ENCODE data around the gene TSPYL1.
"Not testable (repeated sequence)": the region's sequence is repeated elsewhere in the genome, so short reads cannot be mapped to it uniquely, and the experiment has no call there.

Gene TSPYL1

GRCh38 chr6:116279232-116280160 lies at the start of gene TSPYL1:
Gene TSPYL1 (minus strand): TSS chr6:116279930. CDS start chr6:116279830, 100 bp downstream.
- DNase-seq (ENCODE audit: low spot score): peak; percentile 96

- no peak for DNase-seq (ENCODE audit: low spot score)
These were observed 49.4 kb upstream of the TSPYL1 start for GRCh38 chr6:116329156-116329555.

GRCh38 chr6:116328528-116328903 lies 48.8 kb upstream of the TSPYL1 start:
- peak; percentile 22 for DNase-seq (ENCODE audit: low spot score)

GRCh38 chr6:116327803-116328527 lies 48.2 kb upstream of the TSPYL1 start:
- DNase-seq (ENCODE audit: low spot score): no peak

GRCh38 chr6:116326996-116327395 lies 47.3 kb upstream of the TSPYL1 start:
- DNase-seq (ENCODE audit: low spot score): no peak

- no peak for DNase-seq (ENCODE audit: low spot score)
These were observed 46.5 kb upstream of the TSPYL1 start for GRCh38 chr6:116326181-116326671.

GRCh38 chr6:116325634-116326132 lies 46.0 kb upstream of the TSPYL1 start:
- DNase-seq (ENCODE audit: low spot score): not testable (repeated sequence)

- DNase-seq (ENCODE audit: low spot score): no peak
These were observed 44.1 kb upstream of the TSPYL1 start for GRCh38 chr6:116323863-116324262.

GRCh38 chr6:116321933-116322332 lies 42.2 kb upstream of the TSPYL1 start:
- DNase-seq (ENCODE audit: low spot score): not testable (repeated sequence)

- no peak for DNase-seq (ENCODE audit: low spot score)
These were observed 37.2 kb upstream of the TSPYL1 start for GRCh38 chr6:116316772-116317467.

GRCh38 chr6:116314878-116315277 lies 35.1 kb upstream of the TSPYL1 start:
- DNase-seq (ENCODE audit: low spot score): no peak

- no peak for DNase-seq (ENCODE audit: low spot score)
These were observed 34.5 kb upstream of the TSPYL1 start for GRCh38 chr6:116314218-116314617.

GRCh38 chr6:116313101-116313776 lies 33.5 kb upstream of the TSPYL1 start:
- DNase-seq (ENCODE audit: low spot score): peak; percentile 21

GRCh38 chr6:116309657-116310056 lies 29.9 kb upstream of the TSPYL1 start:
- no peak for DNase-seq (ENCODE audit: low spot score)

GRCh38 chr6:116309001-116309400 lies 29.3 kb upstream of the TSPYL1 start:
- DNase-seq (ENCODE audit: low spot score): no peak

GRCh38 chr6:116307633-116308032 lies 27.9 kb upstream of the TSPYL1 start:
- DNase-seq (ENCODE audit: low spot score): no peak

GRCh38 chr6:116307001-116307400 lies 27.3 kb upstream of the TSPYL1 start:
- no peak for DNase-seq (ENCODE audit: low spot score)

- DNase-seq (ENCODE audit: low spot score): no peak
These were observed 24.9 kb upstream of the TSPYL1 start for GRCh38 chr6:116304538-116305097.

- no peak for DNase-seq (ENCODE audit: low spot score)
These were observed 21.4 kb upstream of the TSPYL1 start for GRCh38 chr6:116301104-116301503.

GRCh38 chr6:116300566-116300965 lies 20.8 kb upstream of the TSPYL1 start:
- no peak for DNase-seq (ENCODE audit: low spot score)

- DNase-seq (ENCODE audit: low spot score): no peak
These were observed 19.2 kb upstream of the TSPYL1 start for GRCh38 chr6:116298973-116299372.
